Left renal pelvis (tissue), 4 donors: ENCODE results near the gene PNCK. TPM values are rescaled to one million over a fixed set of nuclear protein-coding genes. Genes with fewer than 3 reads are reported as not detected.
"Not testable (repeated sequence)": the region's sequence is repeated elsewhere in the genome, so short reads cannot be mapped to it uniquely, and the experiment has no call there.

Experiments used
- DNase-seq, 4 donors: peaks; one replicate each; pipeline ENCODE4 v3.0.0-alpha.2; 2013; ENCODE audit warnings: low read depth in 4 of 4, low spot score in 3 of 4
- polyA plus RNA-seq, 4 donors: library from polyadenylated mRNA; unstranded; fragments of 120-200 nt; gene quantifications; one replicate each; pipeline ENCODE4 v1.2.1, GENCODE V29; 2013; ENCODE audit not compliant: insufficient read length in 4 of 4

The PNCK gene
- polyA plus RNA-seq, 4 donors: 1.7 to 10.1 (median 7.8) TPM

DNA sequence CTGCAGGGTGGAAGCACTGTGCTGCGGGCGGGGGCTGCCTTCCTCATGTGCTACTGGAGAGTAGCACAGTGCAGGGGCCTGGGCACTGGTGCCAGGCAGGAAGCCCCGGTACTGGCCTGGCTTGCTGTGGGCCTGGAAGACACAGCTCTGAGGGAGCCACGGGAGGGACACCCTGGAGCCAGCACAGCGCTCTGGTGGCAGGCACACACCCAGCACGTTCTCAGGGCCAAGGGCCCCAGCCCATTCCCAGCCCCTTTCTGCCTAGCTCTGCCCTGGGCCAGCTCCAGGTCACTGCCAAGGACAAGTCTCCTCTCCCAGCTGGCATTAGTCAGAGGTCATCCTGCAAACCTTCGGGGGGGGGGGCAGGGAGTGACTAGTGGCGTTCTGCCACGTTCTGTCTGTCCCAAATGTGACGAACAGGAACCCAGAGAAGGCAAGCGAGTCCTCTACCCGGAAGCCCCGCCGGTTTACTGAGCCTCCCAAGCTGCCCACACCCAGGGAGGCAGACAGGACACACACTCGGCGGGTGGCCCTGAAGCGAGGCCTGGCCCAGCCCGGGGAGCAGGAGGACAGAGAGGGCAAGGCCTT is 26.3 kb upstream of the PNCK start:
- DNase-seq: not testable (repeated sequence)

GRCh38 chrX:153699210-153699783 is 25.7 kb upstream of the PNCK start:
- DNase-seq: not testable (repeated sequence)

DNA sequence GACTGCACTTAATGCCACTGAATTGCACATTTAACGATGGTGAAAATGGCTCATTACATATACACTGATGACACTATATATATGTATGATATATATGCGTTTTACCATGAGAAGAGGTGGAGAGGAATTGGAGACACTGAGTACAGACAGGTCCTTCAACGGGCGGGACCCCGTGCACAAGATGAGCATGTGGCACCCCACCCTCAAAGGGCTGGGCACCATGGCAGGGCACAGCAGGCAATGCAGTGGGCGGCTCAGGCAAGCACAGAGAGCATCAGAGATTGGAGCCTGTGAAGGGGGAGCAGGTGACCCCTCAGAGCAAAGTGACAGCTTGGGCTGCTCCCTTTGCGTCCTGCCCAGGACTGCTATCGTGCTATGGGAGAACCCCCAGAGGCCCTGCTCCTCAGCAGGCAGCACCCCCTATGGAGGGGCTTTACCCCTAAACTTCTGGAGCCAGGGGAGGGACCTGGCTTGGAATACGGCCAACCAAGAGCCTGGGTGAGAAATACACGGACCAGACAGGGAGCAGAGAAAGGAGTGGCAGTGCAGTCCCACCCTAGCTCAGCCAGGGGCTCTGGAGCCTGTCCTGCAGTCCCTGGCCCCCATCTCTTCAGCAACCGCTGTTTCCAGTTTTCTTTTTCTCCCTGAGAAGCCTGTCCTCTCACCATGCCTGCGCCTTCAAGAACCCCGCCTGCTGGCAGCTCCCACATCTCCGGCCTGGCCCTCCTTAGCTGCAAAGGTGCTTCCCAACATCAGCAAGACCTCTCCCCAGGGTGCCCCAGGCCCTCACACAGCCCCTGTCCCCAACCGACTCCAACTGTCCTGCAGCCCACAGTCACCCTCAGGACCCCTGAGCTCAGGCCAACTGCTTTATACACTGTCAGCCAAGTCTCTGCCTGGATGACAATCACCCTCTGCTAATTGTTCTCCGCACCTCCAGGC is 24.6 kb upstream of the PNCK start:
- no peak for DNase-seq

DNA sequence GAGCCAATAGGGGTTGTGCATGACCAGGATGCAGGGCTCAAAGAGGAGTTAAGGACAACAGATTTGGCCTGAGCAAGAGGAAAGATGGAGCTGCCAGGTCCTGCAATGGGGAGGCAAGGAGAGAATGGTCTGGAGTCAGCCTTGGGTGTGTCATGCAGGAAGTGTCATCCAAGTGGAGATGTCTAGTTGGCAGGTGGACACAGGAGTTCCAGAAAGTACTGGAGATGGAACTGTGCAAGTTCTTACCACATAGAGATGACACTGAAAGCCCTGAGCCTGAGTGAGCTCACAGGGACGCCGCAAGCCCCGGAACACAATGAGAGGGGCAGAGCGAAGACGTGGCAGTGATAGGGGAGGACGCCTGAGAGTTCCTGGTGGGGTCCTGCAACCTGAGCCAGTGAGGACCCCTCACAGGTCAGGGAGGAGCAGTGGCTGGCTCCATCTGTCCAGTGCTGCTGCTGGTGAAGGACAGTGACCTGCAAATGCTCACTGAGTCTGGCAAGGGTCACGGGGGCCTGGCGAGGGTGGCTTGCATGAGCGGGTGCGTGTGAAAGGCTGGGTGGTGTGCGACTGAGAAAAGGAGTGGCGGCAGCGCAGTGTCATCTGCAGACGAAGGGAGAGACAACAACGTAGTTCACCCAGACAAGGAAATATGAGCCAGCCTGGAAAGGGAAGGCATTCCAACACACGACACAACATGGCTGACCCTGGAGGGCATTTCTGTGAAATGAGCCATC is 23.5 kb upstream of the PNCK start:
- not testable (repeated sequence) for DNase-seq

- DNase-seq: not testable (repeated sequence)
Observed at GRCh38 chrX:153696538-153696937, 22.9 kb upstream of the PNCK start.

GRCh38 chrX:153696100-153696499 is 22.5 kb upstream of the PNCK start:
- no peak for DNase-seq

GRCh38 chrX:153694687-153695270 is 21.2 kb upstream of the PNCK start:
- no peak for DNase-seq

DNA sequence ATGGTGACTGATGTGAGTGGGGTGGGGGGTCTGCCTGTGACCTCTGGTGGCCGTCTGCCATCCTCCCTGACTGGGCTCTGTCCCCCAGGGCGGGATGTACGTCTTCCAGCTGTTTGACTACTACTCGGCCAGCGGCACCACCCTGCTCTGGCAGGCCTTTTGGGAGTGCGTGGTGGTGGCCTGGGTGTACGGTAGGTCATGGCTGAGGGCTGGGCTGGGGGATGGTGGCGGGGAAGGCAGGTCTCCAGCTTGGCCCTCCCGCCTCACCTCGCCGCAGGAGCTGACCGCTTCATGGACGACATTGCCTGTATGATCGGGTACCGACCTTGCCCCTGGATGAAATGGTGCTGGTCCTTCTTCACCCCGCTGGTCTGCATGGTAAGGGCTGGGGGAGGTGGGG is 20.6 kb upstream of the PNCK start:
- DNase-seq: not testable (repeated sequence)

GRCh38 chrX:153693216-153694086 is 19.8 kb upstream of the PNCK start:
- DNase-seq: no peak

DNA sequence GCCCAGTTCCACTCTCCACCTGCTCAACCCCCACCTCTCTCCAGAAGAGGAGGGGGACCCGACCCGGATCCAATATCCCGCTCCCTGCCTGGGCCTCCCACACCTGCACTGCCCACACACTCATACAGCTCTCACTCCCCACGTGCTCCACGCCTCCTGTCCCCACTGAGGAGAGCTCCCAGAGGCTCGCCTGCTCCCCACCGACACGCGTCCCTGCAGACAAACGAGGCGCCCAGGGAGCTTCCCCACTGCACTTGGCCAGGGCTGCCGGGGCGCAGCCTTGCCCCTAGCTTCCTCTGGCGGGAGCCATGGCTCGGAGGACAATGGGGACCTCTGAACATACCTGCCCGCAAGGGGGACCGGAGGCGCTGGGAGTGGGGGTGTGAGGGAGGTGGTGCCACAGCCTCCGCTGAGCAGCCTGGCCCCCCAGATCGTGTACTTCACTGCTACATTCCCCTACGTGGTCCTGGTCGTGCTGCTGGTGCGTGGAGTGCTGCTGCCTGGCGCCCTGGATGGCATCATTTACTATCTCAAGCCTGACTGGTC is 19.1 kb upstream of the PNCK start:
- no peak for DNase-seq

DNA sequence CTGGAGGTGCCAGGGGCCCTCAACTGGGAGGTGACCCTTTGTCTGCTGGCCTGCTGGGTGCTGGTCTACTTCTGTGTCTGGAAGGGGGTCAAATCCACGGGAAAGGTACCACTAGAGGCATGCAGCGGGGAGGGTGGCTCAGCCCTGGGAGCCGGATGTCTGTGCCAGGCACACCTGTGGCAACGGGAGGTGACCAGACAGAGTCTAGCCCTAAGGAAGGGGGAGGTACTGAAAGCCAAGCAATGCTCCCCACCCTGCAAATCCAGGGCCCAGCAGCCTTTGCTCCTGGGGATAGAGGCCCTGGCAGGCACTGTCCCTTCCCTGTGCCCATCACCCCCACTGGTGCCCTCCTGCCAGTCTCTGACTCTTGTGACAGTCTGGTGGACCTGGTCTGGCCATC is 18.4 kb upstream of the PNCK start:
- DNase-seq: no peak

DNA sequence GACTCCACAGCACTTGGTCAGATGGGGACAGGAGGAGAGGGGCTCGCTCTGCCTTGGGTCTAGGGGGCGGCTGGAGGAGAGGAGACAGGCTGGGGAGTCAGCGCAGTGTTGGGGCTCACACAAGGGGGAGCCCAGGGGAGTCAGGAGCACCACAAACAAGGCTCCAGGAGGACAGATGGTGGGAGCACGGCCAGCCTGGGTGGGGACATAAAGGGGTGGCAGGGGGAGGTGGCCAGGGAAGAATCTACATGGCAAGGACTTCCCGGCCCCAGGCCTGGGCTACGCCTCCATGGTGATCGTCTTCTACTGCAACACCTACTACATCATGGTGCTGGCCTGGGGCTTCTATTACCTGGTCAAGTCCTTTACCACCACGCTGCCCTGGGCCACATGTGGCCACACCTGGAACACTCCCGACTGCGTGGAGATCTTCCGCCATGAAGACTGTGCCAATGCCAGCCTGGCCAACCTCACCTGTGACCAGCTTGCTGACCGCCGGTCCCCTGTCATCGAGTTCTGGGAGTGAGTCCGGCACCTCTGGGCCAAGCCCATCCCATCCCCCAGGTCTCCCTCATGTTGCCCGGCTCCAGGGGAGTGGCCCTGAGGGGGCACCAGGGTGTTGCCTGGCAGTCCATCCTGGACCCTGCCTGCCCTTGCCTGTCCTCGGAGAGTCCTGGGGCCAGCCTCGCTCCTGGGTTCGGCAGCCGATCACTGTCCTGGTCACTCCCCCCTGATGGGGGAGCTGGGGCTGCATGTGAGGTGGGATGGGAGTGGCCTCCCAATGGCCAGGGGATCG is 17.6 kb upstream of the PNCK start:
- not testable (repeated sequence) for DNase-seq

DNA sequence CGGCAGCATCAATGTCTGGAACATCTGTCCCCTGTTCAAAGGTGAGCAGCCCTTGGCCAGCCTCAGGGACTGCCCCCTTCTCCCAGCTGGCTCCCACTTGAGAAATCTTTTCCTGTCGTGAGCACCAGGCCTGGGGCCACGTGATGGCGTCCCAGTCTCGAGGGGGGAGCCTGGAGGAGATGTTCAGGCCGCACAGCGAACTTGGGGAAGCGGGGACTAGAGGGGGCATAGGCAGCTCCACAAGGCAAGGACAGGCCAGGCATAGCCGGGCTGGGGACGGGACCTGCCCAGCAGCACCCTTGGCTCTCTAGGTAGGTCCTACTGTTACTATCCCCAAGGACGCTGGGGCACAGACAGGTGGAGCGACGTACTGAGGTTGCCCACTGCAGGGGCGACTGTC is 16.9 kb upstream of the PNCK start:
- DNase-seq: no peak

DNA sequence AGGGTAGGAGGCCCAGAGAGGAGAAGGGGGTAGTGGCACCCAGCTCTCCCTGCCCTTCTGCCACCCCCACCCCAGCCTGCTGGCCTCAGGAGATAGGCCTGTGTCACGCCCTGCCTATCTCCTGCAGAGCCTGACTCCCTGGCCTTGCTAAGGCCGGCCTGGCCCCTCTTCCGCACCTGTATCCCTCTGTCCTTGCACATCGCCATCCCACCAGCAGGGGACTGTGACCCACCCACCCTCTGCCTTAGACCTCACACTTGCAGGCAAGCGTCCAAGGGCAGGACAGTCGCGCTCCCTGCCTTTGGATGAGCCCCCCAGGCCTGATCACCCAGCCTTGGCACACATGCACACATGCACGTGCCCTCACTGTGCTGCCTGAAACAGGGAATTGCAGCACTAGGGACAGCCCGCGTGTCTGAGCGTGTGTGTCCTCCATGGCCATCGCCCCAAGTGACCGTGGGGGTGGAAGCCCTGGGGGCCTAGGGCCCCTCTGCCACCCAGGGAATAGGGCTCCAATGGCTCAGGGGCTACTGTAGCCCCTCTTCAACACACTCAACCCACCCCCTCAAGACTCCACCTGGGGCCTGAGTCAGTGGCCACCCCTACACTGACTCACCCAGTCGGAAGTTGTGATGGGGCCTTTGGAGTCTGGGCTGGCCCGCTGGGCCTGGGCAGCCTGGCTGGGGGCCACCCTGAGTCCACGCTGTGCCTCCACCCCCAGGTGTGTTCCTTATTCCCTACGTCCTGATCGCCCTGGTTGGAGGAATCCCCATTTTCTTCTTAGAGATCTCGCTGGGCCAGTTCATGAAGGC is 16.2 kb upstream of the PNCK start:
- DNase-seq: no peak

- DNase-seq: no peak
Observed at GRCh38 chrX:153688911-153689590, 15.4 kb upstream of the PNCK start.

- DNase-seq: no peak
Observed at GRCh38 chrX:153688506-153688905, 14.9 kb upstream of the PNCK start.

DNA sequence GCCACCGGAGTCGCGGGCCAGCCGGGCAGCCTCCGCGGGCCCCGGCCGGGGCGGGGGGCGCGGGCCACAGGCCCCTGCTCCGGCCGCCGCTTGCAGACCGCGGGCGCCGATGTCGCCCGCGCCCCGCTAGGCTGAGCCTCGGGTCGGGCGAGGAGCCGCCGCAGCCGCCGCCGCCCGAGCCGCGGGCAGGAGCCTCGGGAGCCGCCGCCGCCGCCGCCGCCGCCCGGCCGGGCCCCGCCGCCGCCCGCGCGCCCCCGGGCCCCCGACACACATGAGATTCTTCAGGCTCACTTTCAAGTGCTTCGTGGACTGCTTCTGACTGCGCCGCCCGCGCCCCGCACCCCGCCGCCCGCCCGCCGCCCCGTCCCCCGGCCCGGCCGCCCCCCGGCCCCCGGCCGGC is 14.5 kb upstream of the PNCK start:
- no peak for DNase-seq
